ENCODE data around the gene BMAL1. TPM values are rescaled to one million over a fixed set of nuclear protein-coding genes. Genes with fewer than 3 reads are reported as not detected.
"Not testable (repeated sequence)": the region's sequence is repeated elsewhere in the genome, so short reads cannot be mapped to it uniquely, and the experiment has no call there.

Gene BMAL1
- total RNA-seq, 1 experiment from 2014 or later = not detected

DNA sequence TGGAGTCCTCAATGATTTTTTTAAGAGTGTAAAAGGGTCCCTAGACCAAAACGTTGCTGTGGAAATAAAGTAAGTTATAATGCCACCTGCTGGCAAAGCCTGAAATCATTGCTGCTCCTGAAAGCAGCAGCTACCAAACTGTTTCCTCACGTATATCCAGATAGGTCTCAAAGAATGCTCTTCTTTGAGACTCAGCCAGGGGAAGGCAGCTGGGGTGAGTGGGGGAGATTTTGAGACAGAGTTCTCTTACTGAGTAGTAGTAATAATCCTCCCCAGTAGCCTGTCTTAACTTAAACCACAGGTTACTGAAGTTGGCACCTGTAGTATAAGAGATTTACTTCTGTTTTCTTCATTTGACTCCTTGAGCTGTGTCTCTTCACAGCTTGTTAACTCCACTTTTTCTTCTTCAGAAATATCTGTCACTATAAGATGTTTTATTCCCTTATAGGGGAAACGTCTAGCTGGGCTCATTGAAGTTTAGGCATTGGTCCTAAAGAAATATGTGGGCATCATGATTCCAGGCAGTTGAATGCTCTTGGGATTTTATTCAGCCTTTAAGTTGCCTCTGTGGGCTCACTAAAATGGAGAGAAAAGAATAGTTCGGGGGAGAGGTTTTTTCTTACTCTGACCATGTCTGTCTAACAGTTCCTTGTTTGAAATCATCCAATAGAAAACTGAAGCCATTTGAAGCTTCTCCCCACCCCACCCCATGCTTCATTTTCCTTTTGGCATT, 107.5 kb downstream of the BMAL1 start:
- Histone ChIP-seq H3K4me1 (ENCODE audit: low read length) (no peaks in the 10 kb centered on the region), H3K9me2 (replicated peaks; ENCODE audit: insufficient read depth, low read length) (no peaks in the 10 kb centered on the region), H3K36me3 (ENCODE audit: insufficient read depth, low read length) (peaks cover 26% of the 10 kb centered on the region; the same call in 1 of the 2 replicates), H4K20me1 (ENCODE audit: insufficient read depth, low read depth, low read length) (no peaks in the 10 kb centered on the region), H3K27me3 (ENCODE audit: low read length) (no peaks in the 10 kb centered on the region), H3K4me2 (ENCODE audit: low read depth, low read length, poor library complexity, severe bottlenecking) (no peak overlapping the region), H3K27ac (ENCODE audit: low read length) (no peak overlapping the region), H3K9ac (ENCODE audit: low read length) (no peak overlapping the region), H3K4me3 (ENCODE audit: low read length) (no peak overlapping the region), H3K79me2 (ENCODE audit: low read length) (no peaks in the 10 kb centered on the region), H3K9me3 (ENCODE audit: low read length) (no peaks in the 10 kb centered on the region), H2AFZ (ENCODE audit: low read length) (no peak overlapping the region)
- peak; percentile 81 for DNase-seq

DNA sequence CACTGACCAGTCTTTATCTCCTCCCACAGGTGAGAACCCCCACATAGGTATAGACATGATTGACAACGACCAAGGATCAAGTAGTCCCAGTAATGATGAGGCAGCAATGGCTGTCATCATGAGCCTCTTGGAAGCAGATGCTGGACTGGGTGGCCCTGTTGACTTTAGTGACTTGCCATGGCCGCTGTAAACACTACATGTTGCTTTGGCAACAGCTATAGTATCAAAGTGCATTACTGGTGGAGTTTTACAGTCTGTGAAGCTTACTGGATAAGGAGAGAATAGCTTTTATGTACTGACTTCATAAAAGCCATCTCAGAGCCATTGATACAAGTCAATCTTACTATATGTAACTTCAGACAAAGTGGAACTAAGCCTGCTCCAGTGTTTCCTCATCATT, 109.0 kb downstream of the BMAL1 start:
- Histone ChIP-seq H3K36me3 (ENCODE audit: insufficient read depth, low read length) (peaks cover 26% of the 10 kb centered on the region; the same call in 1 of the 2 replicates), H3K79me2 (ENCODE audit: low read length) (no peaks in the 10 kb centered on the region), H3K4me1 (ENCODE audit: low read length) (no peaks in the 10 kb centered on the region), H4K20me1 (ENCODE audit: insufficient read depth, low read depth, low read length) (no peaks in the 10 kb centered on the region), H3K27me3 (ENCODE audit: low read length) (no peaks in the 10 kb centered on the region), H3K4me3 (ENCODE audit: low read length) (no peak overlapping the region), H3K9me2 (replicated peaks; ENCODE audit: insufficient read depth, low read length) (no peaks in the 10 kb centered on the region), H3K27ac (ENCODE audit: low read length) (no peak overlapping the region), H3K9me3 (ENCODE audit: low read length) (no peaks in the 10 kb centered on the region), H3K9ac (ENCODE audit: low read length) (no peak overlapping the region), H2AFZ (ENCODE audit: low read length) (no peak overlapping the region), H3K4me2 (ENCODE audit: low read depth, low read length, poor library complexity, severe bottlenecking) (no peak overlapping the region)
- DNase-seq = no peak

- Histone ChIP-seq H3K4me2 (ENCODE audit: low read depth, low read length, poor library complexity, severe bottlenecking) (no peak overlapping the region), H4K20me1 (ENCODE audit: insufficient read depth, low read depth, low read length) (no peaks in the 10 kb centered on the region), H3K4me1 (ENCODE audit: low read length) (no peaks in the 10 kb centered on the region), H3K4me3 (ENCODE audit: low read length) (no peak overlapping the region), H3K27ac (ENCODE audit: low read length) (no peak overlapping the region), H3K9me2 (replicated peaks; ENCODE audit: insufficient read depth, low read length) (no peaks in the 10 kb centered on the region), H3K27me3 (ENCODE audit: low read length) (no peaks in the 10 kb centered on the region), H3K36me3 (ENCODE audit: insufficient read depth, low read length) (peaks cover 20% of the 10 kb centered on the region; the same call in 1 of the 2 replicates), H2AFZ (ENCODE audit: low read length) (no peak overlapping the region), H3K9ac (ENCODE audit: low read length) (no peak overlapping the region), H3K79me2 (ENCODE audit: low read length) (no peaks in the 10 kb centered on the region), H3K9me3 (ENCODE audit: low read length) (no peaks in the 10 kb centered on the region)
- DNase-seq = no peak
Observed at GRCh38 chr11:13388741-13389140, 111.2 kb downstream of the BMAL1 start.

DNA sequence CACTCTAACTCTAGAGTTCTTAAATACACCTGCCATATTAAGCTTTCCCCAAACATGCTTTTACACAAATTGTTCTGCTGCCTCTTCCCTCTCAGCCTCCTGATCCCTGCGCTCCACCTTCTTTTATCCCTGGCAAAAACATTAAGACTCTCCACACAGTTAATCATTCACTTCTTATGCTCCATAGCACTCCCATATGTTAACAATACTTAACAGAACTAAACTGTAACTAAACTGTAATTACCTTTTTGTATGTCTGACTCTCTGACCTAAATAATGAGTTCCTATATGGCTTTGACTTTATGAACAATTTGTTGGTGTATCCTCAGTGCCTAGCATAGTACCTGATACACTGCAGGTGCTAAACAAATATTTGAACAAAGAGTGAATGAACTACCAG, 113.6 kb downstream of the BMAL1 start:
- Histone ChIP-seq H3K4me1 (ENCODE audit: low read length) (no peaks in the 10 kb centered on the region), H4K20me1 (ENCODE audit: insufficient read depth, low read depth, low read length) (no peaks in the 10 kb centered on the region), H3K27ac (ENCODE audit: low read length) (no peak overlapping the region), H3K4me3 (ENCODE audit: low read length) (no peak overlapping the region), H3K79me2 (ENCODE audit: low read length) (no peaks in the 10 kb centered on the region), H3K27me3 (ENCODE audit: low read length) (no peaks in the 10 kb centered on the region), H3K9me2 (replicated peaks; ENCODE audit: insufficient read depth, low read length) (no peaks in the 10 kb centered on the region), H2AFZ (ENCODE audit: low read length) (no peak overlapping the region), H3K4me2 (ENCODE audit: low read depth, low read length, poor library complexity, severe bottlenecking) (no peak overlapping the region), H3K9ac (ENCODE audit: low read length) (no peak overlapping the region), H3K9me3 (ENCODE audit: low read length) (no peaks in the 10 kb centered on the region), H3K36me3 (ENCODE audit: insufficient read depth, low read length) (peaks cover 13% of the 10 kb centered on the region; the same call in 1 of the 2 replicates)
- DNase-seq = no peak

GRCh38 chr11:13398335-13398734, 120.7 kb downstream of the BMAL1 start:
- not testable (repeated sequence) for H4K20me1 ChIP-seq (ENCODE audit: insufficient read depth, low read depth, low read length); H3K27ac ChIP-seq (ENCODE audit: low read length); DNase-seq

DNA sequence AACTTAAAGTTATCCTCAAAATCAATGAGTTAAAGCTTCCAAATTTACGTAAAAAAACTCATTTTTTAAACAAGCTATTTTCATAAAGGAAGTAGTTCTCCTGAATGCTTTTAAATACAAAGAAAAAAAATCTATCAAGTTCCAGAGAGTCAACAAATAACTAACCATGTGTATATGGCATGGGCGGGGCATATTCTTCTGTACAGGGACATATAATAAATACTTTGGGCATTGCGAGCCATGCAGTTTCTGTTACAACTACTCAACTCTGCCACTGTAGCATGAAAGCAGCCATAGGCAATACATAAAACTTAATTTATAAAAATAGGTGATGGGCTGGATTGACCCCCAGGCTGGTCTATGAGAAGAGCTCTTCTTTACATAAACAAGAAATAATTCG, 127.6 kb downstream of the BMAL1 start:
- no peak overlapping the region for H3K4me2 ChIP-seq (ENCODE audit: low read depth, low read length, poor library complexity, severe bottlenecking)
- H2AFZ ChIP-seq (ENCODE audit: low read length) = no peak overlapping the region
- no peaks in the 10 kb centered on the region for H3K79me2 ChIP-seq (ENCODE audit: low read length)
- peaks cover 11% of the 10 kb centered on the region for H3K4me1 ChIP-seq (ENCODE audit: low read length)
- no peaks in the 10 kb centered on the region for H3K27me3 ChIP-seq (ENCODE audit: low read length)
- no peak for DNase-seq
- H3K36me3 ChIP-seq (ENCODE audit: insufficient read depth, low read length) = peaks cover 44% of the 10 kb centered on the region
- H3K27ac ChIP-seq (ENCODE audit: low read length) = no peak overlapping the region
- no peak overlapping the region for H3K9ac ChIP-seq (ENCODE audit: low read length)
- no peak overlapping the region for H3K4me3 ChIP-seq (ENCODE audit: low read length)
- no peaks in the 10 kb centered on the region for H4K20me1 ChIP-seq (ENCODE audit: insufficient read depth, low read depth, low read length)
- H3K9me2 ChIP-seq (replicated peaks; ENCODE audit: insufficient read depth, low read length) = no peaks in the 10 kb centered on the region
- no peaks in the 10 kb centered on the region; the same call in 1 of the 2 replicates for H3K9me3 ChIP-seq (ENCODE audit: low read length)

More at GRCh38 chr11:13398335-13398734, 120.7 kb downstream of the BMAL1 start:
- not testable (repeated sequence) for H3K79me2 ChIP-seq (ENCODE audit: low read length); H3K4me1 ChIP-seq (ENCODE audit: low read length); H3K4me2 ChIP-seq (ENCODE audit: low read depth, low read length, poor library complexity, severe bottlenecking); H3K9me2 ChIP-seq (replicated peaks; ENCODE audit: insufficient read depth, low read length); H2AFZ ChIP-seq (ENCODE audit: low read length); H3K27me3 ChIP-seq (ENCODE audit: low read length); H3K9ac ChIP-seq (ENCODE audit: low read length); H3K9me3 ChIP-seq (ENCODE audit: low read length); H3K4me3 ChIP-seq (ENCODE audit: low read length)
- H3K36me3 ChIP-seq (ENCODE audit: insufficient read depth, low read length) = peaks cover 18% of the 10 kb centered on the region

DNA sequence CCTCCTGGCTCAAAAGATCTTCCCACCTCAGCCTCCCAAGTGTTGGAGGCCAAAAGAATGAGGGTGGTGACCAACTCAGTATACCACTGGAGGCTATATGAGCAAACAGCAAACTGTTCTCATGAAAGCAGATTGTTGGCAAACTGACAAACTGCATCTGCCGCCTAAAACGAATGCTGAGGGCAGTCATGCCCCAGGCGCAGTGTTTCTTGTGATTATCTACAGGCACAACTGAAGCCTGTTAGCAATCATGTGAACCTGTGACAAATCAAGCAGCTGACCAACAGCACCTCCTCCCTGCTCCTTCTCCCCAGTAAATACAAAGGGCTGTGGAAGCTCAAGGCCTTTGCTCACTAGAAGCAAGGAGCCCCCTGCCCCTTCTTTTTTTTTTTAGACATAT, 137.6 kb downstream of the BMAL1 start:
- no peak for DNase-seq
- Histone ChIP-seq H3K36me3 (ENCODE audit: insufficient read depth, low read length) (peaks cover 23% of the 10 kb centered on the region), H3K4me3 (ENCODE audit: low read length) (no peak overlapping the region), H3K9me2 (replicated peaks; ENCODE audit: insufficient read depth, low read length) (no peaks in the 10 kb centered on the region), H4K20me1 (ENCODE audit: insufficient read depth, low read depth, low read length) (no peaks in the 10 kb centered on the region), H3K27ac (ENCODE audit: low read length) (no peak overlapping the region), H3K4me2 (ENCODE audit: low read depth, low read length, poor library complexity, severe bottlenecking) (no peak overlapping the region), H3K79me2 (ENCODE audit: low read length) (no peaks in the 10 kb centered on the region), H3K27me3 (ENCODE audit: low read length) (no peaks in the 10 kb centered on the region), H3K4me1 (ENCODE audit: low read length) (no peaks in the 10 kb centered on the region), H3K9me3 (ENCODE audit: low read length) (no peaks in the 10 kb centered on the region), H2AFZ (ENCODE audit: low read length) (no peak overlapping the region), H3K9ac (ENCODE audit: low read length) (no peak overlapping the region)

DNA sequence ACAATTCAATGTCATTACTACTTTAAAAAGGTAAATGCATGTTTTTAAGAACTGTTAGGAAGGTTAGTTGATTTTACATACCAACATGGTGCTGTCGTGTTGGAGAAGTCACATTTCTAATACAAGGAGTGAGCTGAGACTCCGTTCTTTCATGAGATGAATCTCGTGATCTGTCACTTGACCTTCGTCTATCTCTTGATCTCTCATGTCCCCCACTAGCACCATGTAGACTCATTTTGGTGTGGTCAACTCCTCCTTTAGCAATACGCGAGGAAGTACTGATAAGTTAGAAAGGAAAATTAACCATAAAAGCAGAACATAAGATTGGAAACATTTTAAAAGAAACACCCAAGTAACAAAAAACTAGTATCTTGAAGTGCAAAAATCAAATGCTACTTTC, 144.0 kb downstream of the BMAL1 start:
- H3K27ac ChIP-seq (ENCODE audit: low read length) = no peak overlapping the region
- H3K36me3 ChIP-seq (ENCODE audit: insufficient read depth, low read length) = peaks cover 6% of the 10 kb centered on the region; the same call in 1 of the 2 replicates
- peaks cover 59% of the 10 kb centered on the region for H3K79me2 ChIP-seq (ENCODE audit: low read length)
- no peaks in the 10 kb centered on the region for H3K9me2 ChIP-seq (replicated peaks; ENCODE audit: insufficient read depth, low read length)
- no peaks in the 10 kb centered on the region for H3K4me1 ChIP-seq (ENCODE audit: low read length)
- H2AFZ ChIP-seq (ENCODE audit: low read length) = no peak overlapping the region
- H3K4me2 ChIP-seq (ENCODE audit: low read depth, low read length, poor library complexity, severe bottlenecking) = no peak overlapping the region
- DNase-seq = no peak
- no peaks in the 10 kb centered on the region for H3K9me3 ChIP-seq (ENCODE audit: low read length)
- H3K9ac ChIP-seq (ENCODE audit: low read length) = no peak overlapping the region
- no peaks in the 10 kb centered on the region for H4K20me1 ChIP-seq (ENCODE audit: insufficient read depth, low read depth, low read length)
- H3K4me3 ChIP-seq (ENCODE audit: low read length) = no peak overlapping the region
- H3K27me3 ChIP-seq (ENCODE audit: low read length) = no peaks in the 10 kb centered on the region

Measured in Karpas-422 (cell line).